EH (cell line): ENCODE data around the gene FGGY.
"Not testable (repeated sequence)": the region's sequence is repeated elsewhere in the genome, so short reads cannot be mapped to it uniquely, and the experiment has no call there.

ENCODE experiments used
- DNase-seq: peaks from one replicate; pipeline ENCODE4 v3.0.0-alpha.2; 2015; ENCODE audit warnings: low read depth

FGGY gene

DNA sequence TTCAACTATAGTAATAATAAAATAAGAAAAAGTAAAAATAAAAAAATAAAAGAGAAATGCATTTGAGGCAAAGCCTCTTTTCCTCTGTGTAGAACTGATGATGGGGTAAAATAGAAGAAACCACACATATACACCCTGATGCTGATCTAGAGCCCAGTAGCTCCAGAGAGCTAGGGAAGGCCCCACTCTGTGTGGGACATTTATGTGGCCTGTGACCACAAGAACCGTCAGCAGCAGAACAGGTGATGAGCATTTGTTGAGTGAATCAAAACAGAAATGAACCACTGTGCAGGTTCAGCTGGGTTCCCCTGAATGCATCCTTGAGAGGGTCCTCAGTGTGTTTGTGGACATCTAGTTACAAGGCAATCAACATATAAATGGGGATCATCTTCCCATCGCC lies 296.0 kb downstream of the FGGY start:
- no peak for DNase-seq

- no peak for DNase-seq
Observed at GRCh38 chr1:59593798-59594790, 297.2 kb downstream of the FGGY start.

- peak; percentile 85 for DNase-seq
Observed at GRCh38 chr1:59595774-59596173, 298.9 kb downstream of the FGGY start.

DNA sequence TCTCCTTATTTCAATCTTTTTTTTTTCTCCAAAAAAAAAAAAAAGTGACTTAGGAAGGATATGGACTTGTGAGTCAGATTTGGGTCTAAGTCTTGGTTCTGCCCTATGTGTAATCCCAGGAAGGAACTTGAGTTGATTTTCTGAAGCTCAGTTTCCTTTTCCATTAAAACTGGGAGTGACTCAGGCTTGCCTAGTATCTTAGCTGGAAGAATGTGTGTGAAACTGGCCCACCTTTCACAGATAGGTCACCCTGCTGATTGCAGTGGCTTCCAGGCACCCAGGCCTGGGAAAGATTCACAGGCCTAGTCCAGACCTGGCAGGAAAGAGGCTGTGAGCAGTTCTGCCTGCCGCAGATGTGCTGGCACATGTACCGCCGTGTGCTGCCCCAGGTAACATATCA lies 299.5 kb downstream of the FGGY start:
- DNase-seq, result peak; percentile 87

DNA sequence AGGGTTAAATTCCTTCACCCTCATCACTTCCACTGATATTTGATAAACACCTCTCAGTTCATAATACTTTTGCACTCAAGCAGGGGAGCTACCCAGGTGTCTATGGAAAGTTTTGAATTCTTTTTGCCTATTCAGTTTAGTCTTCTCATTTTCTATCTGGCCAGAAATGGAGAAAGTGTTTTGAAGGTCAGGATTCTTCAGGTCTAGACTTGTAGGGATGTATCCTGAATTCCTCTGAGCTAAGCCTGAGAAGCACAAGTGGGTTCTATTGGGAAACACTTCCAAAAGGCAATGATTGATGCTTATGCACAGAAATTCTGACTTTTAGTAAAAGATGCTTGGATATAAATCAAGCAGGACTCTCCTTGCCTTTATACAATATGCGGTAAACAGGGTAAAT lies 300.1 kb downstream of the FGGY start:
- peak; percentile 6 for DNase-seq

- DNase-seq, result no peak
Observed at GRCh38 chr1:59597420-59598119, 300.7 kb downstream of the FGGY start.

- no peak for DNase-seq
Observed at GRCh38 chr1:59598120-59598440, 301.2 kb downstream of the FGGY start.

DNA sequence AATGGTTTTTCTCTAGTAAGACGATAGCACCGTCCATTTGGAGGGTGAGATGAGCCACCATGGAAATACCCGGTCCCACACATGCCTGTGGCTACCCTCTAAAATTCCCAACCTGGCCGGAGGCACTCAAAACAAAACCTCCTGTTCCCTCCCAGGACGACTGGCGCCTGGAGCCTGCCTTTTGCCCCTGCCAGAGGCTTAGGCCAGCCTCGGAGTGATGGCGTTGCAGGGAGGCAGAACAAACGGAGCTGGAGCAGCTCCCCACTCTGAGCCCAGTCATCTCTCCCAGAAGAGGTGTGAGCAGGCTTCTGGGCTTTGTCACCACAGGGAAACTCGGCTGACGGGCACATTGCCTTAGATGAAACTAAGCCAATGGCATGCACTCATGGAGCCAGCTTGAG lies 304.1 kb downstream of the FGGY start:
- no peak for DNase-seq

GRCh38 chr1:59601811-59602210 lies 304.9 kb downstream of the FGGY start:
- no peak for DNase-seq

GRCh38 chr1:59604191-59604590 lies 307.3 kb downstream of the FGGY start:
- peak; percentile 4 for DNase-seq

- no peak for DNase-seq
Observed at GRCh38 chr1:59605184-59605583, 308.3 kb downstream of the FGGY start.

DNA sequence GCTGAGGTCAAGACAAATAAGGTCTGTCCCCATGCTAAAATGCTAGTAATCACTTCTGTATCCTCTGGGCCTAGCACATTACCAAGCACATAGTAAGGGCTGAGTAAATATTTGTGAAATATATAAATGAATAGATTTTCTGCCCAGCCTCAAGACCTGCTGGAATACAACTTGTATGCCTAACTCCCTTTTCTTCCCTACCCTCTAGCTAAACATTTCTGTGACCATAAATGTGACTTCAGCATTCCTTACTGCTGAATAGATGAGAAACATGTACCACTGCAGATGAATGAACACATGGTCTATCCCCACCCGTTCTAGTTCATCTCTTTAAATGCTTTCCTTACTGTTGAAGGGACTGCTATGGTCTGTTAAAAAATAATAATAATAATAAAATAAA lies 308.9 kb downstream of the FGGY start:
- peak; percentile 65 for DNase-seq

DNA sequence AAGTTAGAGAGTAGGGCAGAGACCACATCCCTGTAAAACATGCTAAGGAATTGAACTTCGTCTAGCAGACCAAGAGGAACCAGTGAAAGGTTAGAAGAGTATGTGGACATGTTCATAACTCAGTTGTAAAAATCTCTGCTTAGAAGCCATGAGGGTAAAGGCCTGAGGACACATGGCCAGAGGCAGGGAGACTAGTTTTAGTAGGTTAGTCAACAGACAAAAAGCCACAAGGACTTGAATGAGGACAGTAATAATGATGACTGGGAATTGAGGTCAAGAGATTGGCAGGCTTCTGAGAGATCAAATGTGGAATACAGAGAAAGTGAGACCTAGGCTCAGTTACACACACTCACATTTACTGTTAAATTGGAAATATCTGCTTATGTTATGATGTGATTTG lies 312.4 kb downstream of the FGGY start:
- no peak for DNase-seq

- DNase-seq, result not testable (repeated sequence)
Observed at GRCh38 chr1:59610499-59610898, 313.6 kb downstream of the FGGY start.

GRCh38 chr1:59617434-59617833 lies 320.5 kb downstream of the FGGY start:
- no peak for DNase-seq

GRCh38 chr1:59619557-59619956 lies 322.7 kb downstream of the FGGY start:
- DNase-seq, result no peak

- DNase-seq, result no peak
Observed at GRCh38 chr1:59625384-59625783, 328.5 kb downstream of the FGGY start.

DNA sequence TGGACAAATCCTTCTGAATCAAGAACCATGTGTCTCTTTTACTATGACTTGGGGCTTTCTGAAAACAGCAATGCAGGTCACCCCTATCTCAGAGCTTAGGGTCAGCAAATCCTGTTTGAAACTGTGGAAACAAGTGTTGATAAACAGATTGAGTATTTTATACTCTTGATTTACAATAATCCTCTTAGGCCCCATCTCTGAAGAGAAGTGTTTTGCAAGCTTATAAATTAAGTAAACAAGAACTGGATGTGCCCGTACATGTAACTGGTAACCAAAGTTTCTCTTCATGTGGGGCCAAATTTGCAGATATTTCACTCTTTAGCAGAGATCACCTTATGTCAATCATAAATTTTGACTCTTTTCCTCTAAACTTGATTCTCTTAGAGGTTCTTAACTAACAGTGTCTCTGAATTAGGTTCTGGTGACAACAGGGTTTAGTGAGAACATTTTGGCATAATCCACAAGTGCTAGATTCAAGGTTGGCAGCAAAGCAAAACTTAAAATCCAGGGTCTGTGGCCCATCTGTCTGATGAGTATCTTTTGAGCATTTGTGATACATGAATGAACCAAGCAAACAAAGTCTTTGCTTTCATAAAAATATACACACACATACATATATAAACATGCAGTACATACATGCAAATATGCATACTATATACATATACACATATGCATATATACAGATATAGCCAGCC lies 334.8 kb downstream of the FGGY start:
- DNase-seq, result no peak

DNA sequence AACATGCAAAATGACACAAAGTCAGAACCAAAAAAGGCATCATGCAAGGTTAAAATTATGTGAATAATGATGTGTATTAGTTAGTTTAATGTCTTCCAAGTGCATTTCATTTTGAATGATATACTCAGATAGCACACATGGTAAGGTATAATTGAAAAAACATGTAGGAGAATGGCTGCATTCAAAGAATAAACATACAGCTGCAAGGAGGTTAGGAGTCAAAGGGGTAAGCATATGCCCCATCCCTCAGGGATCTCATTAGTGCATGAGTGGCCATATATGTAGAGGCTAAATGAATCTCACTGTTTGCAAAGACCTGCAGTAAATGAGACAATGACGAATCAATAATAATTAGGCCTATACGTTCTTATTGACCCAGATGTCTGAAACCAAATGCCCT lies 338.2 kb downstream of the FGGY start:
- no peak for DNase-seq

GRCh38 chr1:59638231-59638711 lies 341.4 kb downstream of the FGGY start:
- peak; percentile 83 for DNase-seq

GRCh38 chr1:59639266-59639665 lies 342.4 kb downstream of the FGGY start:
- DNase-seq, result peak; percentile 25

DNA sequence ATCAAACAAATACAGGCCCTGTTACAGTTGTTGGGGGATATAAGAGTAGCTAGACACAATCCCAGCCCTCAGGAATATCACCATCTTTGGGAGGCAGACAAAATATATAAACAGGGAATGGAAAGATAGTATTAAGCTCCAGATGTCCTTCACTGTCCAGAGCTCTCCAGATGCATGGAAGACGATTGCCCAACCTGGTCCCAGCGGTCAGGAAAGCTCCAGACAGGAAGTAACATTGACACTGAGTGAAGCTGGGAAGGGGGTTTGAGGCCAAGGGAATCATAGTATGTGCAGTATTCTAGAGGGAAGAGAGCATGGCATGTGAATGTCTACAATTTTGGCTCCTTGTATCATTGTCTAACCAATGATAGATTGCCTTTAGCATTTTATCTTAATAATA lies 344.0 kb downstream of the FGGY start:
- no peak for DNase-seq

- DNase-seq, result peak; percentile 51
Observed at GRCh38 chr1:59641836-59642235, 344.9 kb downstream of the FGGY start.
